IMR-90 (cell line): Measurements from ENCODE around the gene PIP5K1B. TPM values are rescaled to one million over a fixed set of nuclear protein-coding genes. Genes with fewer than 3 reads are reported as not detected.

Experiments used
- ATAC-seq: fragments of 200-7000 bp; cut with Tn5 transposase; 2 replicates; pipeline ENCODE4 v1.9.1; 2020; ENCODE audit warnings: low read depth, mild to moderate bottlenecking, moderate library complexity
- BruUV-seq: library from RNA; stranded (reverse); fragments of 400-500 nt; replicated peaks from 2 replicates; lab custom pipeline; 2021; lab: Mats Ljungman, UMichigan
- CTCF ChIA-PET: fragments of 300-600 bp; formaldehyde crosslinking; extraction: SDS; loops from one replicate; lab custom pipeline; 2021; ENCODE audit warnings: antibody characterized with exemption; lab: Yijun Ruan, JAX
- POLR2A ChIA-PET: fragments of 300-600 bp; sonication (Branson Sonifier 250); formaldehyde crosslinking; loops from one replicate; lab custom pipeline; 2022; ENCODE audit warnings: antibody characterized with exemption; ENCODE audit not compliant: unreplicated experiment; lab: Charles Lee
- DNase-seq: peaks from one replicate; pipeline ENCODE4 v3.0.0; 2013
- H2AFZ ChIP-seq: replicated peaks from 2 replicates; pipeline ENCODE3; 2013; ENCODE audit warnings: low read length, mild to moderate bottlenecking; ENCODE audit not compliant: poor library complexity
- H2AK5ac ChIP-seq: 2 replicates; pipeline ENCODE4 v1.6.1; 2013; ENCODE audit warnings: low read depth, low read length, inconsistent platforms
- H2AK9ac ChIP-seq: replicated peaks from 2 replicates; pipeline ENCODE3; 2013; ENCODE audit warnings: mild to moderate bottlenecking, low read depth, low read length, moderate library complexity; ENCODE audit not compliant: poor library complexity
- H2BK120ac ChIP-seq: 2 replicates; pipeline ENCODE4 v1.6.1; 2013; ENCODE audit warnings: low read depth, low read length, inconsistent platforms
- H2BK15ac ChIP-seq: 3 replicates; pipeline ENCODE4 v1.6.1; 2013; ENCODE audit warnings: low read depth, low read length, inconsistent platforms
- H2BK20ac ChIP-seq: 2 replicates; pipeline ENCODE4 v1.6.1; 2013; ENCODE audit warnings: low read depth, mild to moderate bottlenecking, inconsistent platforms, low read length, moderate library complexity
- H2BK5ac ChIP-seq: 2 replicates; pipeline ENCODE4 v1.6.1; 2013; ENCODE audit warnings: mild to moderate bottlenecking, low read depth, low read length, inconsistent platforms; ENCODE audit not compliant: poor library complexity, severe bottlenecking
- H3K14ac ChIP-seq: replicated peaks from 2 replicates; pipeline ENCODE4 v1.6.1; 2013; ENCODE audit warnings: low read depth, low read length, inconsistent platforms
- H3K18ac ChIP-seq: 2 replicates; pipeline ENCODE4 v1.6.1; 2013; ENCODE audit warnings: low read depth, low read length, control low read depth
- H3K23ac ChIP-seq: 2 replicates; pipeline ENCODE4 v1.6.1; 2013; ENCODE audit warnings: low read depth, low read length, inconsistent platforms
- H3K27ac ChIP-seq: 2 replicates; pipeline ENCODE4 v1.5.1; 2013; ENCODE audit warnings: mild to moderate bottlenecking, control low read depth, low read length; ENCODE audit not compliant: insufficient read depth
- H3K27me3 ChIP-seq: 2 replicates; pipeline ENCODE4 v1.6.1; 2013; ENCODE audit warnings: low read length; ENCODE audit not compliant: control insufficient read depth, insufficient read depth
- H3K36me3 ChIP-seq: 2 replicates; pipeline ENCODE4 v1.6.1; 2013; ENCODE audit warnings: low read length, mixed read lengths; ENCODE audit not compliant: control insufficient read depth, insufficient read depth
- H3K4ac ChIP-seq: 2 replicates; pipeline ENCODE4 v1.6.1; 2013; ENCODE audit warnings: low read depth, low read length, inconsistent platforms
- H3K4me1 ChIP-seq: 2 replicates; pipeline ENCODE4 v1.6.1; 2013; ENCODE audit warnings: low read length, mixed read lengths; ENCODE audit not compliant: control insufficient read depth, insufficient read depth
- H3K4me2 ChIP-seq: 2 replicates; pipeline ENCODE4 v1.6.1; 2013; ENCODE audit warnings: low read depth, mild to moderate bottlenecking, control low read depth, low read length, moderate library complexity
- H3K4me3 ChIP-seq: 2 replicates; pipeline ENCODE4 v1.5.1; 2013; ENCODE audit warnings: low read depth, mild to moderate bottlenecking, control low read depth, low read length, moderate library complexity; ENCODE audit not compliant: insufficient read depth
- H3K56ac ChIP-seq: 2 replicates; pipeline ENCODE4 v1.6.1; 2013; ENCODE audit warnings: low read length, inconsistent platforms; ENCODE audit not compliant: insufficient read depth; ENCODE audit errors: extremely low read depth
- H3K79me1 ChIP-seq, 2 experiments: 2 replicates each; pipeline ENCODE4 v1.6.1; 2013; ENCODE audit warnings: low read length in 2 of 2, inconsistent platforms in 1 of 2, low read depth in 1 of 2
- H3K9ac ChIP-seq: 2 replicates; pipeline ENCODE4 v1.6.1; 2013; ENCODE audit warnings: low read depth, low read length, control low read depth
- H3K9me1 ChIP-seq: 2 replicates; pipeline ENCODE4 v1.6.1; 2013; ENCODE audit warnings: low read length, inconsistent platforms; ENCODE audit not compliant: insufficient read depth
- H3K9me3 ChIP-seq: 2 replicates; pipeline ENCODE4 v1.6.1; 2013; ENCODE audit warnings: low read length; ENCODE audit not compliant: control insufficient read depth, insufficient read depth
- H4K20me1 ChIP-seq: 2 replicates; pipeline ENCODE4 v1.6.1; 2013; ENCODE audit warnings: low read length, inconsistent platforms; ENCODE audit not compliant: insufficient read depth
- H4K5ac ChIP-seq: 2 replicates; pipeline ENCODE4 v1.6.1; 2013; ENCODE audit warnings: mild to moderate bottlenecking, low read depth, low read length, control low read depth
- H4K8ac ChIP-seq, 2 experiments: 2 replicates each; pipeline ENCODE4 v1.6.1; 2013; ENCODE audit warnings: low read depth in 2 of 2, low read length in 2 of 2, control low read depth in 1 of 2, inconsistent platforms in 1 of 2
- H4K91ac ChIP-seq: 2 replicates; pipeline ENCODE4 v1.6.1; 2013; ENCODE audit warnings: low read depth, low read length, inconsistent platforms; ENCODE audit not compliant: insufficient read depth
- BHLHE40 ChIP-seq: fragments of 150-350 bp; IDR thresholded peaks from 2 replicates; pipeline ENCODE4 v1.6.1; 2016; ENCODE audit warnings: mild to moderate bottlenecking, low read depth, low read length
- CEBPB ChIP-seq: IDR thresholded peaks from 2 replicates; pipeline ENCODE4 v1.6.1; 2012; ENCODE audit warnings: low read depth, low read length, improper control_type of control experiment
- CHD1 ChIP-seq: IDR thresholded peaks from 2 replicates; pipeline ENCODE4 v1.6.1; 2012; ENCODE audit warnings: low read depth, low read length, improper control_type of control experiment
- CTCF ChIP-seq: conservative IDR thresholded peaks from 2 replicates; pipeline ENCODE4 v1.5.1; 2012; ENCODE audit warnings: mild to moderate bottlenecking, low read depth, low read length, improper control_type of control experiment
- ELK1 ChIP-seq: fragments of 150-350 bp; IDR thresholded peaks from 2 replicates; pipeline ENCODE4 v1.6.1; 2016; ENCODE audit warnings: low read depth, mild to moderate bottlenecking, low read length, moderate library complexity, borderline replicate concordance
- FOS ChIP-seq: fragments of 150-350 bp; IDR thresholded peaks from 2 replicates; pipeline ENCODE4 v1.6.1; 2016; ENCODE audit warnings: low read depth, low read length
- MAFK ChIP-seq: IDR thresholded peaks from 2 replicates; pipeline ENCODE4 v1.6.1; 2012; ENCODE audit warnings: low read depth, low read length, improper control_type of control experiment
- MAZ ChIP-seq: IDR thresholded peaks from 2 replicates; pipeline ENCODE4 v1.6.1; 2012; ENCODE audit warnings: low read depth, mild to moderate bottlenecking, low read length, improper control_type of control experiment, moderate library complexity, borderline replicate concordance
- MXI1 ChIP-seq: IDR thresholded peaks from 2 replicates; pipeline ENCODE4 v1.6.1; 2012; ENCODE audit warnings: low read depth, mild to moderate bottlenecking, low read length, moderate library complexity, borderline replicate concordance
- NFE2L2 ChIP-seq: fragments of 150-350 bp; IDR thresholded peaks from 2 replicates; pipeline ENCODE4 v1.6.1; 2016; ENCODE audit warnings: low read depth, mild to moderate bottlenecking, low read length
- POLR2A ChIP-seq: IDR thresholded peaks from 2 replicates; pipeline ENCODE4 v1.6.1; 2012; ENCODE audit warnings: mild to moderate bottlenecking, low read depth, low read length
- RAD21 ChIP-seq: IDR thresholded peaks from 2 replicates; pipeline ENCODE4 v1.6.1; 2012; ENCODE audit warnings: low read length, improper control_type of control experiment
- RCOR1 ChIP-seq: IDR thresholded peaks from 2 replicates; pipeline ENCODE4 v1.6.1; 2012; ENCODE audit warnings: mild to moderate bottlenecking, low read length, improper control_type of control experiment; ENCODE audit not compliant: insufficient replicate concordance
- RFX5 ChIP-seq: IDR thresholded peaks from 2 replicates; pipeline ENCODE4 v1.8.0; 2012; ENCODE audit warnings: low read depth, mild to moderate bottlenecking, low read length, moderate library complexity
- SMC3 ChIP-seq: fragments of 150-350 bp; IDR thresholded peaks from 2 replicates; pipeline ENCODE4 v1.6.1; 2016; ENCODE audit warnings: low read depth, mild to moderate bottlenecking, antibody characterized with exemption, low read length, moderate library complexity
- USF2 ChIP-seq: fragments of 150-350 bp; IDR thresholded peaks from 2 replicates; pipeline ENCODE4 v1.6.1; 2017; ENCODE audit warnings: mild to moderate bottlenecking, antibody characterized with exemption, low read length, low read depth
- WGBS, 2 experiments: methylation state at CpG; one replicate each; pipeline versions ENCODE4 v1.1.5 to v1.1.7; 2013; ENCODE audit warnings: missing lambda C conversion rate in 2 of 2; ENCODE audit not compliant: insufficient read length in 1 of 2; ENCODE audit errors: extremely low coverage in 2 of 2; 5-methylcytosine and 5-hydroxymethylcytosine counted together
- dilution Hi-C: fragments of 300-500 bp; cut with HindIII; formaldehyde crosslinking; loops from one replicate; pipeline ENCODE4 v1.14.3; 2018; ENCODE audit warnings: low sequenced_read_pairs; ENCODE audit not compliant: unreplicated experiment
- in situ Hi-C: fragments of 300-500 bp; cut with MboI; formaldehyde crosslinking; loops from 3 replicates; pipeline ENCODE4 v1.14.3; 2019; ENCODE audit warnings: low sequenced_read_pairs, inconsistent platforms, mixed read lengths
- intact Hi-C: fragments of 100-400 bp; cut with micrococcal nuclease; formaldehyde crosslinking; loops from 2 replicates; pipeline ENCODE4 v1.10.0; 2022
- polyA plus RNA-seq, 3 experiments: library from polyadenylated mRNA; depleted of rRNA; stranded (reverse); fragments of >200 nt; gene quantifications; 2 replicates each; pipeline ENCODE4 v1.2.3, GENCODE V29; 2012; ENCODE audit warnings: low replicate concordance in 1 of 3
- total RNA-seq: library from RNA; depleted of rRNA; stranded (reverse); fragments of >200 nt; gene quantifications from 2 replicates; pipeline ENCODE4 v1.2.3, GENCODE V29; 2012

The PIP5K1B gene
- total and polyA plus RNA-seq, 2 of the 4 experiments (the other 2 are of a cell fraction) = not detected

- H3K4me1 ChIP-seq = no peaks in the 10 kb centered on the region
- no TSS peak for BruUV-seq
- no peak overlapping the region for H3K14ac ChIP-seq
- no peak overlapping the region for H3K4me3 ChIP-seq
- no peaks in the 10 kb centered on the region for H3K36me3 ChIP-seq
- ChIA-PET CTCF (no interaction called here), POLR2A (no interaction called here)
- no peak overlapping the region for H3K27ac ChIP-seq
- H2AFZ ChIP-seq = no peak overlapping the region
- DNase-seq (no peak), ATAC-seq (no peak)
- no peaks in the 10 kb centered on the region for H3K9me3 ChIP-seq
- H3K9me1 ChIP-seq = no peaks in the 10 kb centered on the region
- H3K27me3 ChIP-seq = no peaks in the 10 kb centered on the region
- H3K4ac ChIP-seq = no peak overlapping the region
- WGBS, 2 experiments = no CpG with 5 or more reads among the region's 1 CpG
- no peak for TF ChIP-seq CHD1
- no peak for TF ChIP-seq SMC3
- no peak for TF ChIP-seq RAD21
- no peak for TF ChIP-seq USF2
- no peak for TF ChIP-seq POLR2A
- no peak for TF ChIP-seq MXI1
- no peak for TF ChIP-seq RFX5
- no peak for TF ChIP-seq CEBPB
- TF ChIP-seq BHLHE40 = no peak
- TF ChIP-seq MAZ = no peak
- TF ChIP-seq RCOR1 = no peak
- no peak for TF ChIP-seq ELK1
- TF ChIP-seq MAFK = no peak
- no peak for TF ChIP-seq CTCF
- no peak for TF ChIP-seq FOS
- no peak for TF ChIP-seq NFE2L2
- no peak overlapping the region for H2AK5ac ChIP-seq
- no peak overlapping the region for H2AK9ac ChIP-seq
- no peak overlapping the region for H2BK120ac ChIP-seq
- H3K56ac ChIP-seq = no peak overlapping the region
- no peak overlapping the region for H4K91ac ChIP-seq
- H3K18ac ChIP-seq = no peak overlapping the region
- no peak overlapping the region for H2BK20ac ChIP-seq
- no peaks in the 10 kb centered on the region for H4K20me1 ChIP-seq
- no peaks in the 10 kb centered on the region for H3K79me1 ChIP-seq
- H3K4me2 ChIP-seq = no peak overlapping the region
- dilution Hi-C loops = no loop called here
- H2BK15ac ChIP-seq = no peak overlapping the region
- in situ Hi-C loops = no loop called here
- intact Hi-C loops = no loop called here
- no peak overlapping the region for H2BK5ac ChIP-seq
- no peak overlapping the region for H3K9ac ChIP-seq
- H3K23ac ChIP-seq = no peak overlapping the region
- no peak overlapping the region for H4K5ac ChIP-seq
- H4K8ac ChIP-seq = no peak overlapping the region
Measured at GRCh38 chr9:68755051-68755450, 50.0 kb downstream of the PIP5K1B start.
